Measurements from ENCODE around the gene SCAMP2.
"Not testable (repeated sequence)": the region's sequence is repeated elsewhere in the genome, so short reads cannot be mapped to it uniquely, and the experiment has no call there.

Gene SCAMP2

GRCh38 chr15:74888716-74889115 lies 15.6 kb upstream of the SCAMP2 start:
- Histone ChIP-seq H3K23ac (ENCODE audit: low read length in 2 of 2) (no peak overlapping the region), H3K18ac (ENCODE audit: low read depth in 1 of 2, low read length in 2 of 2) (no peak overlapping the region), H3K27ac (ENCODE audit: low read length, poor library complexity, severe bottlenecking) (no peak overlapping the region), H4K91ac (ENCODE audit: low read length) (no peak overlapping the region), H3K36me3 (ENCODE audit: control insufficient read depth in 1 of 2, insufficient read depth in 2 of 2, low read depth in 1 of 2, low read length in 2 of 2) (peaks cover 24 to 25% of the 10 kb centered on the region in 2 experiments), H2BK12ac (ENCODE audit: low read length in 2 of 2) (peak overlapping the region; percentile 28 to 55), H3K9me3 (ENCODE audit: control insufficient read depth, low read length) (no peaks in the 10 kb centered on the region), H4K8ac (ENCODE audit: low read length) (peak overlapping the region; percentile 85), H3K4me1 (ENCODE audit: control insufficient read depth, insufficient read depth, low read depth, low read length) (peaks cover 21% of the 10 kb centered on the region), H2AK5ac (ENCODE audit: low read length, severe bottlenecking) (no peak overlapping the region), H3K79me1 (replicated peaks; ENCODE audit: low read length, poor library complexity, severe bottlenecking) (peaks cover 23% of the 10 kb centered on the region), H2AFZ (ENCODE audit: low read depth, low read length) (no peak overlapping the region), H3K4ac (ENCODE audit: low read depth in 1 of 2, low read length in 2 of 2) (no peak overlapping the region), H2BK5ac (ENCODE audit: low read depth, low read length, poor library complexity, severe bottlenecking) (no peak overlapping the region), H3K4me3 (ENCODE audit: insufficient read depth in 1 of 2, low read depth in 1 of 2, low read length in 2 of 2) (no peak overlapping the region), H3K9ac (ENCODE audit: low read length) (peak overlapping the region; percentile 94), H3K14ac (ENCODE audit: low read length in 2 of 2) (no peak overlapping the region), H3K27me3 (ENCODE audit: control insufficient read depth in 1 of 2, insufficient read depth in 1 of 2, low read length in 2 of 2) (no peaks in the 10 kb centered on the region), H2BK15ac (ENCODE audit: low read depth, poor library complexity, severe bottlenecking) (no peak overlapping the region), H2BK120ac (ENCODE audit: low read depth, low read length) (no peak overlapping the region), H3K4me2 (ENCODE audit: low read length, poor library complexity, severe bottlenecking) (no peak overlapping the region)
- DNase-seq = no peak
- WGBS = 95% methylated on average over 4 of the region's 4 CpGs

DNA sequence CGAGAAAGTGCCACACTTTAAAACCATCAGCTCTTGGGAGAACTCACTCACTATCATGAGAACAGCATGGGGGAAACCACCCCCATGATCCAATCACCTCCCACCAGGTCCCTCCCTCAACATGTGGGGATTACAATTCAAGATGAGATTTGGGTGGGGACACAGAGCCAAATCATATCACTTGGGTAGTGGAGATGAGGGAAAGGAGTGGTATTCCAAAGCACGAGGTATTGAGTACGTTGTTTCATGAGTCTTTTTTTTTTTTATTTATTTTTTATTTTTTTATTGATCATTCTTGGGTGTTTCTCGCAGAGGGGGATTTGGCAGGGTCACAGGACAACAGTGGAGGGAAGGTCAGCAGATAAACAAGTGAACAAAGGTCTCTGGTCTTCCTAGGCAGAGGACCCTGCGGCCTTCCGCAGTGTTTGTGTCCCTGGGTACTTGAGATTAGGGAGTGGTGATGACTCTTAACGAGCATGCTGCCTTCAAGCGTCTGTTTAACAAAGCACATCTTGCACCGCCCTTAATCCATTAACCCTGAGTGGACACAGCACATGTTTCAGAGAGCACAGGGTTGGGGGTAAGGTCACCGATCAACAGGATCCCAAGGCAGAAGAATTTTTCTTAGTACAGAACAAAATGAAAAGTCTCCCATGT lies 14.5 kb upstream of the SCAMP2 start:
- H2AK5ac ChIP-seq (ENCODE audit: low read length, severe bottlenecking); H3K27me3 ChIP-seq (ENCODE audit: control insufficient read depth in 1 of 2, insufficient read depth in 1 of 2, low read length in 2 of 2); H4K91ac ChIP-seq (ENCODE audit: low read length); H3K27ac ChIP-seq (ENCODE audit: low read length, poor library complexity, severe bottlenecking); H2BK5ac ChIP-seq (ENCODE audit: low read depth, low read length, poor library complexity, severe bottlenecking); H4K8ac ChIP-seq (ENCODE audit: low read length); H2BK120ac ChIP-seq (ENCODE audit: low read depth, low read length); H3K18ac ChIP-seq (ENCODE audit: low read depth in 1 of 2, low read length in 2 of 2); H2AFZ ChIP-seq (ENCODE audit: low read depth, low read length); H3K14ac ChIP-seq (ENCODE audit: low read length in 2 of 2); H3K4ac ChIP-seq (ENCODE audit: low read depth in 1 of 2, low read length in 2 of 2); H2BK15ac ChIP-seq (ENCODE audit: low read depth, poor library complexity, severe bottlenecking); H3K4me3 ChIP-seq (ENCODE audit: insufficient read depth in 1 of 2, low read depth in 1 of 2, low read length in 2 of 2); H2BK12ac ChIP-seq (ENCODE audit: low read length in 2 of 2); H3K9me3 ChIP-seq (ENCODE audit: control insufficient read depth, low read length); H3K4me2 ChIP-seq (ENCODE audit: low read length, poor library complexity, severe bottlenecking); DNase-seq; H3K23ac ChIP-seq (ENCODE audit: low read length in 2 of 2); H3K9ac ChIP-seq (ENCODE audit: low read length): not testable (repeated sequence)
- WGBS = 100% methylated on average over 1 of the region's 10 CpGs
- H3K79me1 ChIP-seq (replicated peaks; ENCODE audit: low read length, poor library complexity, severe bottlenecking) = peaks cover 21% of the 10 kb centered on the region
- H3K4me1 ChIP-seq (ENCODE audit: control insufficient read depth, insufficient read depth, low read depth, low read length) = peaks cover 21% of the 10 kb centered on the region
- peaks cover 14 to 15% of the 10 kb centered on the region in 2 experiments for H3K36me3 ChIP-seq (ENCODE audit: control insufficient read depth in 1 of 2, insufficient read depth in 2 of 2, low read depth in 1 of 2, low read length in 2 of 2)

GRCh38 chr15:74885461-74885860 lies 12.3 kb upstream of the SCAMP2 start:
- no peak overlapping the region for H3K18ac ChIP-seq (ENCODE audit: low read depth in 1 of 2, low read length in 2 of 2)
- no peak overlapping the region for H2AK5ac ChIP-seq (ENCODE audit: low read length, severe bottlenecking)
- H2BK15ac ChIP-seq (ENCODE audit: low read depth, poor library complexity, severe bottlenecking) = no peak overlapping the region
- H3K4me3 ChIP-seq (ENCODE audit: insufficient read depth in 1 of 2, low read depth in 1 of 2, low read length in 2 of 2) = no peak overlapping the region
- H4K8ac ChIP-seq (ENCODE audit: low read length) = no peak overlapping the region
- no peak overlapping the region for H3K27ac ChIP-seq (ENCODE audit: low read length, poor library complexity, severe bottlenecking)
- H3K14ac ChIP-seq (ENCODE audit: low read length in 2 of 2) = no peak overlapping the region
- peaks cover 5% of the 10 kb centered on the region for H3K79me1 ChIP-seq (replicated peaks; ENCODE audit: low read length, poor library complexity, severe bottlenecking)
- WGBS = 98% methylated on average over 5 of the region's 5 CpGs
- H2BK5ac ChIP-seq (ENCODE audit: low read depth, low read length, poor library complexity, severe bottlenecking) = no peak overlapping the region
- no peak overlapping the region for H3K4me2 ChIP-seq (ENCODE audit: low read length, poor library complexity, severe bottlenecking)
- H3K9ac ChIP-seq (ENCODE audit: low read length) = no peak overlapping the region
- no peak overlapping the region for H2BK120ac ChIP-seq (ENCODE audit: low read depth, low read length)
- peaks cover 17% of the 10 kb centered on the region for H3K4me1 ChIP-seq (ENCODE audit: control insufficient read depth, insufficient read depth, low read depth, low read length)
- H2BK12ac ChIP-seq (ENCODE audit: low read length in 2 of 2) = no peak overlapping the region
- H3K4ac ChIP-seq (ENCODE audit: low read depth in 1 of 2, low read length in 2 of 2) = no peak overlapping the region
- H3K36me3 ChIP-seq (ENCODE audit: control insufficient read depth in 1 of 2, insufficient read depth in 2 of 2, low read depth in 1 of 2, low read length in 2 of 2) = no peaks in the 10 kb centered on the region
- no peak overlapping the region for H4K91ac ChIP-seq (ENCODE audit: low read length)
- no peaks in the 10 kb centered on the region for H3K9me3 ChIP-seq (ENCODE audit: control insufficient read depth, low read length)
- no peak overlapping the region for H2AFZ ChIP-seq (ENCODE audit: low read depth, low read length)
- H3K23ac ChIP-seq (ENCODE audit: low read length in 2 of 2) = no peak overlapping the region
- H3K27me3 ChIP-seq (ENCODE audit: control insufficient read depth in 1 of 2, insufficient read depth in 1 of 2, low read length in 2 of 2) = no peaks in the 10 kb centered on the region
- DNase-seq = no peak

- no peak overlapping the region for H2BK12ac ChIP-seq (ENCODE audit: low read length in 2 of 2)
- no peak overlapping the region for H2AFZ ChIP-seq (ENCODE audit: low read depth, low read length)
- H3K79me1 ChIP-seq (replicated peaks; ENCODE audit: low read length, poor library complexity, severe bottlenecking) = no peaks in the 10 kb centered on the region
- H3K4me2 ChIP-seq (ENCODE audit: low read length, poor library complexity, severe bottlenecking) = no peak overlapping the region
- H3K4ac ChIP-seq (ENCODE audit: low read depth in 1 of 2, low read length in 2 of 2) = no peak overlapping the region
- peak overlapping the region; percentile 76 for H2AK5ac ChIP-seq (ENCODE audit: low read length, severe bottlenecking)
- H2BK15ac ChIP-seq (ENCODE audit: low read depth, poor library complexity, severe bottlenecking) = no peak overlapping the region
- H3K23ac ChIP-seq (ENCODE audit: low read length in 2 of 2) = no peak overlapping the region
- no peak overlapping the region for H3K14ac ChIP-seq (ENCODE audit: low read length in 2 of 2)
- H2BK120ac ChIP-seq (ENCODE audit: low read depth, low read length) = no peak overlapping the region
- H3K9ac ChIP-seq (ENCODE audit: low read length) = no peak overlapping the region
- H3K4me1 ChIP-seq (ENCODE audit: control insufficient read depth, insufficient read depth, low read depth, low read length) = peaks cover 15% of the 10 kb centered on the region
- peak overlapping the region; percentile 59 for H3K27ac ChIP-seq (ENCODE audit: low read length, poor library complexity, severe bottlenecking)
- H3K27me3 ChIP-seq (ENCODE audit: control insufficient read depth in 1 of 2, insufficient read depth in 1 of 2, low read length in 2 of 2) = no peaks in the 10 kb centered on the region
- H4K91ac ChIP-seq (ENCODE audit: low read length) = no peak overlapping the region
- no peak overlapping the region for H4K8ac ChIP-seq (ENCODE audit: low read length)
- no peak for DNase-seq
- H3K18ac ChIP-seq (ENCODE audit: low read depth in 1 of 2, low read length in 2 of 2) = no peak overlapping the region
- WGBS = 66% methylated on average over 3 of the region's 4 CpGs
- H3K4me3 ChIP-seq (ENCODE audit: insufficient read depth in 1 of 2, low read depth in 1 of 2, low read length in 2 of 2) = no peak overlapping the region
- H3K9me3 ChIP-seq (ENCODE audit: control insufficient read depth, low read length) = no peaks in the 10 kb centered on the region
- no peak overlapping the region for H2BK5ac ChIP-seq (ENCODE audit: low read depth, low read length, poor library complexity, severe bottlenecking)
- no peaks in the 10 kb centered on the region for H3K36me3 ChIP-seq (ENCODE audit: control insufficient read depth in 1 of 2, insufficient read depth in 2 of 2, low read depth in 1 of 2, low read length in 2 of 2)
Observed at GRCh38 chr15:74884428-74885223, 11.5 kb upstream of the SCAMP2 start.

Data from mesenchymal stem cell (in vitro differentiated cells and primary cell).